GM12801 (cell line): ENCODE data around the gene TOX4.
A peak's percentile ranks its signal among the peaks of the same experiment; 100 is the strongest.

Experiments used
- TF ChIP-seq, protein P1 (sequence below): IDR thresholded peaks from one replicate; pipeline ENCODE4 v1.5.1; 2011; ENCODE audit warnings: control low read depth; ENCODE audit not compliant: insufficient read length; ENCODE audit errors: extremely low read depth

The TOX4 gene

DNA sequence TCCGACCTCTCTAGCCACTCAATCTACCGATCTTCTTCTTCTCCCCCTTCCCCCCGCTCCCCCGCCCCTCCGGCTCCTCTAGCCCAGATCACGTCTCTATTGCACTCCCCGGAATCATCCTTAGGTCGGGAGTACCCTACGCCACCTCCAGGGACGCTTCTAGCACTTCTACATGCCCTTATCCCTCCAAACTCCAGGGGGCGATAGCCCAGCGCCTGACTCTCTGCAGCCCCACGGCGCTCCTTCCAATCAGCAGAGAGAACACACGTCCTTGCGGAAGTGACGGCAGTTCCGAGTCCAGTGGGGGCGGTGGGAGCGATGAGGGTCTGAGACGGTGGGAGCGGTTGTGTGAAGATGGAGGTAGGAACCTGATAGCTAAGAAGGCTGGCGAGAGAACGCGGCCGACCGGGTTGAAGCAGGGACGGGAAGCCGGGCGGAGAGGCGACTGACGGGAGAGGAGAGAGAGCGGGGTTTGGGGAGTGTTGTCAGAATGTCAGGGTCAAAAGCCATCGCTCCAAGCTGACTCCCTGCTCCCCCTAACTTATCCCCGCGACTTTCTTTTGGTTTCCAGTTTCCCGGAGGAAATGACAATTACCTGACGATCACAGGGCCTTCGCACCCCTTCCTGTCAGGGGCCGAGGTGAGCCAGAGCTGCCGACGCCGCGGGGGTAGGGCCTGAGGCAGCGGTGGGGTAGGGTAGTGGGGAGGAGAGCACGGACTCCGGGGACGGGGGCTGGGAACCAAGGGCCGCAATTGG is at the start of gene TOX4, which contains the start of gene RAB2B:
Gene TOX4 (plus strand): TSS at position 271 of the 757 bp plus-strand sequence. CDS start 84 bp downstream, at position 355.
Gene RAB2B (minus strand): TSS at position 35 of the 757 bp plus-strand sequence. CDS start 87 bp downstream, outside the sequence.
- TF ChIP-seq, protein P1, sequence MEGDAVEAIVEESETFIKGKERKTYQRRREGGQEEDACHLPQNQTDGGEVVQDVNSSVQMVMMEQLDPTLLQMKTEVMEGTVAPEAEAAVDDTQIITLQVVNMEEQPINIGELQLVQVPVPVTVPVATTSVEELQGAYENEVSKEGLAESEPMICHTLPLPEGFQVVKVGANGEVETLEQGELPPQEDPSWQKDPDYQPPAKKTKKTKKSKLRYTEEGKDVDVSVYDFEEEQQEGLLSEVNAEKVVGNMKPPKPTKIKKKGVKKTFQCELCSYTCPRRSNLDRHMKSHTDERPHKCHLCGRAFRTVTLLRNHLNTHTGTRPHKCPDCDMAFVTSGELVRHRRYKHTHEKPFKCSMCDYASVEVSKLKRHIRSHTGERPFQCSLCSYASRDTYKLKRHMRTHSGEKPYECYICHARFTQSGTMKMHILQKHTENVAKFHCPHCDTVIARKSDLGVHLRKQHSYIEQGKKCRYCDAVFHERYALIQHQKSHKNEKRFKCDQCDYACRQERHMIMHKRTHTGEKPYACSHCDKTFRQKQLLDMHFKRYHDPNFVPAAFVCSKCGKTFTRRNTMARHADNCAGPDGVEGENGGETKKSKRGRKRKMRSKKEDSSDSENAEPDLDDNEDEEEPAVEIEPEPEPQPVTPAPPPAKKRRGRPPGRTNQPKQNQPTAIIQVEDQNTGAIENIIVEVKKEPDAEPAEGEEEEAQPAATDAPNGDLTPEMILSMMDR = peak; percentile 84

DNA sequence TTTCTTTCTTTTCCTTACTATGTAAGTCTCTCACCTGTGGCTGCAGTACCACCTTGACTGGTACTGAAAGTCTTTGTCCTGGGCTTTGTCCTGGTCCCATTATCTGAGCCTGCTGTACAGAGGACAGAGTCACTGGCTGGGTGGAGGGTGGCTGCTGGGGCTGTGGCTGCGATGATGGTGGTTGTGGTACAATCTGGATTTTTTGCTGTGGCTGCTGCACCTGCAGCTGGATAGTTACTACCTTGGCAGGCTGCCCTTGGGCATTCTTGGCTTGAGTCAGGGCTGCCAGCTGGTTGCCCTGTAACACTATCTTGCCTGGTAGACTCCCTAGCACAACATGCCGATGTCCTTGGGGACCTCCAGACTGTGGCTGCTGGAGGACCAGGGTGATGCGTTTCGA is 48.1 kb upstream of the TOX4 start:
- TF ChIP-seq, protein P1 = no peak

DNA sequence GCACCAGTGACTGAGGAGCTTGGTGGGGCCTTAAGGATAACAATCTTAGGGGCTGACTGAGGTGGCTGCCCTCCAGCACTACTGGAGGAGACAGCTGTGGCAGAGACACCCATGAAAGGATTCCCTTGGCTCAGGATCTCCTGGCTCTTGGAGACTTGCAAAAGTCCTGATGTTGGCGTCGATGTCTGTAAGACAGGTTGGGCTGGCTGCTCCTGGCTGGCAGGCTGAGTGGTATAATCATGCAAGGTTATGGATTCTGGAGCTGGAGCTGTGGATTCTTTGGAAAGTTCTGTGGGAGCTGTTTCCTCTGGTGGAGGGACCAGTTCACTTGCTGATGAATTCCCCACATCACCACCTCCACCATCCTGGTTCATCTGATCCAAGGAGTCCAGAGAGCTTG is 45.9 kb upstream of the TOX4 start:
- TF ChIP-seq, protein P1 = no peak

GRCh38 chr14:21436567-21437062 is 40.4 kb upstream of the TOX4 start:
- TF ChIP-seq, protein P1 = no peak

GRCh38 chr14:21437063-21437901 is 39.7 kb upstream of the TOX4 start:
- TF ChIP-seq, protein P1 = no peak

DNA sequence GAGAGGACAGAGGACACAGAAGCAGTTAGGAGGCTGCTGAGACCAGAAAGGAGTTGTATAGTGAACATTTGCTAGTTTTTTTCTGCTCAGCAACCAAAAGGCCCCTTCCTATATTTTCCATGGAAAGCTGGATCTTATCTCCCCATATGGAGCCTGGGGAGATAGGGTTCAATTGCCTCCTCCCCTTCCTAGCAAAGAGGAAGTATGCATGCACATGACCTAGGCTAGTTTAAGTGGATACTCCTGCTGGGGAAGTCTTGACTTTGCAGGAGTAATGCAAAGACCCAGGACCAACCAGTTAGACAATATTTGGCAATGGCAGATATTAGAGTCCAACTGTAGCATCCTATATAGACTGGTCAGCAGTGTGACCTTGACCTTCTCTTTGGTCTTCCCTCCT is 36.1 kb upstream of the TOX4 start:
- TF ChIP-seq, protein P1 = no peak

DNA sequence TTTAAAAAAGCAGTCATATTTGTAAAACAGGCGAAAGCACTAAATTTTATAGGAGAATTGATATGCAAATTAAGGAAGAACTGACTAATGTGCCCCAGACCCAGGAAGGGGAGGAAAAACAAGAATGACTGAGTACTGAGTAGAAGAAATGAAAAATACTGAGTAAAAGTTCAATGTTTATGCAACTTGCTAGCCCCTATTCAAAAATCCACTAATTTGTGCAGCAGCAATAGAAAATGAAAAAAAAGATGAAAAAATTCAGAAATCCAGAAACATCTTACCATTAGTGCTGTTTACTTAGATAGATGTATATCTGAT is 27.1 kb upstream of the TOX4 start:
- TF ChIP-seq, protein P1 = no peak
